Mesenchymal stem cell (in vitro differentiated cells and primary cell): ENCODE data around the gene TARBP1.
"Not testable (repeated sequence)": the region's sequence is repeated elsewhere in the genome, so short reads cannot be mapped to it uniquely, and the experiment has no call there.

Source experiments
- DNase-seq: peaks from one replicate; pipeline ENCODE4 v3.0.0-alpha.2; 2013
- H2AFZ ChIP-seq: one replicate; pipeline ENCODE4 v1.6.1; 2013; ENCODE audit warnings: low read depth, mild to moderate bottlenecking, control low read depth, inconsistent platforms, low read length, moderate library complexity
- H2AK5ac ChIP-seq: 2 replicates; pipeline ENCODE4 v1.6.1; 2013; ENCODE audit warnings: low read length, moderate library complexity, mild to moderate bottlenecking, inconsistent platforms; ENCODE audit not compliant: severe bottlenecking
- H2BK120ac ChIP-seq: one replicate; pipeline ENCODE4 v1.6.1; 2013; ENCODE audit warnings: low read depth, mild to moderate bottlenecking, inconsistent platforms, low read length, moderate library complexity
- H2BK12ac ChIP-seq, 2 experiments: one replicate each; pipeline ENCODE4 v1.6.1; 2013; ENCODE audit warnings: inconsistent platforms in 2 of 2, low read length in 2 of 2, mild to moderate bottlenecking in 2 of 2, moderate library complexity in 2 of 2, control low read depth in 1 of 2
- H2BK15ac ChIP-seq: one replicate; pipeline ENCODE4 v1.6.1; 2013; ENCODE audit warnings: mild to moderate bottlenecking, low read depth, inconsistent platforms; ENCODE audit not compliant: poor library complexity, severe bottlenecking
- H2BK5ac ChIP-seq: 2 replicates; pipeline ENCODE4 v1.6.1; 2013; ENCODE audit warnings: low read depth, mild to moderate bottlenecking, low read length, control low read depth, inconsistent platforms; ENCODE audit not compliant: poor library complexity, severe bottlenecking
- H3K14ac ChIP-seq, 2 experiments: one replicate each; pipeline ENCODE4 v1.6.1; 2013; ENCODE audit warnings: inconsistent platforms in 2 of 2, low read length in 2 of 2, control low read depth in 1 of 2, mild to moderate bottlenecking in 1 of 2, moderate library complexity in 1 of 2
- H3K18ac ChIP-seq, 2 experiments: one replicate each; pipeline ENCODE4 v1.6.1; 2013; ENCODE audit warnings: inconsistent platforms in 2 of 2, low read length in 2 of 2, control low read depth in 1 of 2, low read depth in 1 of 2, mild to moderate bottlenecking in 1 of 2
- H3K23ac ChIP-seq, 2 experiments: one replicate each; pipeline ENCODE4 v1.6.1; 2013; ENCODE audit warnings: inconsistent platforms in 2 of 2, low read length in 2 of 2, mild to moderate bottlenecking in 2 of 2, moderate library complexity in 2 of 2, control low read depth in 1 of 2
- H3K27ac ChIP-seq: 2 replicates; pipeline ENCODE4 v1.5.1; 2013; ENCODE audit warnings: mild to moderate bottlenecking, moderate library complexity, low read length, control low read depth, inconsistent platforms; ENCODE audit not compliant: poor library complexity, severe bottlenecking
- H3K27me3 ChIP-seq, 2 experiments: 2 replicates each; pipeline versions ENCODE4 v1.6.1 to v1.7.0; 2013; ENCODE audit warnings: low read length in 2 of 2, mild to moderate bottlenecking in 2 of 2, moderate library complexity in 2 of 2, control low read depth in 1 of 2, inconsistent platforms in 1 of 2; ENCODE audit not compliant: control insufficient read depth in 1 of 2, insufficient read depth in 1 of 2
- H3K36me3 ChIP-seq, 2 experiments: 2 replicates each; pipeline versions ENCODE4 v1.6.1 to v1.7.0; 2013; ENCODE audit warnings: low read length in 2 of 2, control low read depth in 1 of 2, inconsistent platforms in 1 of 2, low read depth in 1 of 2, mild to moderate bottlenecking in 1 of 2; ENCODE audit not compliant: insufficient read depth in 2 of 2, control insufficient read depth in 1 of 2
- H3K4ac ChIP-seq, 2 experiments: one replicate each; pipeline ENCODE4 v1.6.1; 2013; ENCODE audit warnings: inconsistent platforms in 2 of 2, low read length in 2 of 2, mild to moderate bottlenecking in 2 of 2, moderate library complexity in 2 of 2, control low read depth in 1 of 2, low read depth in 1 of 2
- H3K4me1 ChIP-seq: 2 replicates; pipeline ENCODE4 v1.6.1; 2013; ENCODE audit warnings: low read depth, low read length, control low read depth; ENCODE audit not compliant: control insufficient read depth, insufficient read depth
- H3K4me2 ChIP-seq: 2 replicates; pipeline ENCODE4 v1.6.1; 2013; ENCODE audit warnings: low read length, mild to moderate bottlenecking, inconsistent platforms; ENCODE audit not compliant: poor library complexity, severe bottlenecking
- H3K4me3 ChIP-seq, 2 experiments: 2 replicates each; pipeline versions ENCODE4 v1.5.1 to v1.7.0; 2013; ENCODE audit warnings: low read length in 2 of 2, mild to moderate bottlenecking in 2 of 2, control low read depth in 1 of 2, low read depth in 1 of 2; ENCODE audit not compliant: insufficient read depth in 1 of 2
- H3K79me1 ChIP-seq: replicated peaks from 2 replicates; pipeline ENCODE4 v1.6.1; 2013; ENCODE audit warnings: mild to moderate bottlenecking, control low read depth, low read length, inconsistent platforms; ENCODE audit not compliant: poor library complexity, severe bottlenecking
- H3K9ac ChIP-seq: 2 replicates; pipeline ENCODE4 v1.7.0; 2013; ENCODE audit warnings: mild to moderate bottlenecking, low read length, moderate library complexity
- H3K9me3 ChIP-seq: 2 replicates; pipeline ENCODE4 v1.7.0; 2013; ENCODE audit warnings: mild to moderate bottlenecking, low read length; ENCODE audit not compliant: control insufficient read depth
- H4K8ac ChIP-seq: one replicate; pipeline ENCODE4 v1.6.1; 2013; ENCODE audit warnings: inconsistent platforms, mild to moderate bottlenecking, low read length, moderate library complexity
- H4K91ac ChIP-seq: one replicate; pipeline ENCODE4 v1.6.1; 2013; ENCODE audit warnings: mild to moderate bottlenecking, low read length, inconsistent platforms
- WGBS: methylation state at CpG from one replicate; pipeline ENCODE4 v1.1.7; 2013; ENCODE audit warnings: mixed read lengths; 5-methylcytosine and 5-hydroxymethylcytosine counted together

Gene TARBP1

GRCh38 chr1:234399515-234399914 is 79.5 kb downstream of the TARBP1 start:
- not testable (repeated sequence) for H3K79me1 ChIP-seq, H2BK120ac ChIP-seq, H3K27ac ChIP-seq, H2AK5ac ChIP-seq, H3K9ac ChIP-seq, H2BK12ac ChIP-seq, H3K27me3 ChIP-seq, H3K4ac ChIP-seq, H2AFZ ChIP-seq, H3K23ac ChIP-seq, H3K4me3 ChIP-seq, H4K8ac ChIP-seq, H3K18ac ChIP-seq, H2BK15ac ChIP-seq, H3K14ac ChIP-seq, H4K91ac ChIP-seq, H3K4me2 ChIP-seq, H3K9me3 ChIP-seq, DNase-seq, H3K4me1 ChIP-seq, H2BK5ac ChIP-seq
- WGBS = no CpG with 5 or more reads among the region's 6 CpGs
- peaks cover 0 to 15% of the 10 kb centered on the region in 2 experiments for H3K36me3 ChIP-seq

GRCh38 chr1:234398849-234399381 is 80.1 kb downstream of the TARBP1 start:
- WGBS = 89% methylated on average over 7 of the region's 8 CpGs
- H3K4me3 ChIP-seq = peak overlapping the region in 1 of 2 experiments; percentile 12

GRCh38 chr1:234397732-234398131 is 81.2 kb downstream of the TARBP1 start:
- H3K27me3 ChIP-seq = no peaks in the 10 kb centered on the region
- no peak overlapping the region for H3K9ac ChIP-seq
- H4K91ac ChIP-seq = no peak overlapping the region
- no peaks in the 10 kb centered on the region for H3K4me1 ChIP-seq
- H3K9me3 ChIP-seq = no peaks in the 10 kb centered on the region
- no peak overlapping the region for H2BK12ac ChIP-seq
- no peak for DNase-seq
- H3K18ac ChIP-seq = no peak overlapping the region
- H3K27ac ChIP-seq = no peak overlapping the region
- no peak overlapping the region for H3K23ac ChIP-seq
- H3K14ac ChIP-seq = no peak overlapping the region
- H3K4ac ChIP-seq = no peak overlapping the region
- H3K36me3 ChIP-seq = peaks cover 0 to 26% of the 10 kb centered on the region in 2 experiments
- H3K4me3 ChIP-seq = no peak overlapping the region
- H3K79me1 ChIP-seq = no peaks in the 10 kb centered on the region
- no peak overlapping the region for H4K8ac ChIP-seq
- H3K4me2 ChIP-seq = no peak overlapping the region
- H2BK5ac ChIP-seq = no peak overlapping the region
- H2BK15ac ChIP-seq = no peak overlapping the region
- WGBS = 95% methylated on average over 2 of the region's 5 CpGs
- no peak overlapping the region for H2AFZ ChIP-seq
- H2AK5ac ChIP-seq = no peak overlapping the region
- no peak overlapping the region for H2BK120ac ChIP-seq

More at GRCh38 chr1:234398849-234399381, 80.1 kb downstream of the TARBP1 start:
- Histone ChIP-seq H2BK120ac (no peak overlapping the region), H2BK12ac (no peak overlapping the region), H3K4me1 (no peaks in the 10 kb centered on the region), H3K9me3 (no peaks in the 10 kb centered on the region), H4K91ac (no peak overlapping the region), H2BK5ac (no peak overlapping the region), H2AFZ (no peak overlapping the region), H3K79me1 (no peaks in the 10 kb centered on the region), H3K4me2 (no peak overlapping the region), H3K18ac (no peak overlapping the region), H2BK15ac (no peak overlapping the region), H3K27ac (no peak overlapping the region), H3K27me3 (no peaks in the 10 kb centered on the region), H3K23ac (no peak overlapping the region), H2AK5ac (no peak overlapping the region), H3K36me3 (peaks cover 0 to 19% of the 10 kb centered on the region in 2 experiments), H4K8ac (no peak overlapping the region), H3K4ac (no peak overlapping the region), H3K14ac (no peak overlapping the region), H3K9ac (peak overlapping the region; percentile 9)
- DNase-seq = no peak

GRCh38 chr1:234396871-234397270 is 82.1 kb downstream of the TARBP1 start:
- no peak for DNase-seq

More at GRCh38 chr1:234396871-234397270, 82.1 kb downstream of the TARBP1 start:
- H3K4me3 ChIP-seq = no peak overlapping the region
- H3K27ac ChIP-seq = no peak overlapping the region
- H2AK5ac ChIP-seq = no peak overlapping the region
- H2BK120ac ChIP-seq = no peak overlapping the region
- no peak overlapping the region for H3K4me2 ChIP-seq
- H3K4me1 ChIP-seq = no peaks in the 10 kb centered on the region
- no peak overlapping the region for H3K18ac ChIP-seq
- 98% methylated on average over 6 of the region's 6 CpGs for WGBS
- H3K23ac ChIP-seq = no peak overlapping the region
- no peak overlapping the region for H2BK15ac ChIP-seq
- H2BK12ac ChIP-seq = no peak overlapping the region
- H3K9ac ChIP-seq = no peak overlapping the region
- H4K91ac ChIP-seq = no peak overlapping the region
- peaks cover 3 to 32% of the 10 kb centered on the region in 2 experiments for H3K36me3 ChIP-seq
- no peaks in the 10 kb centered on the region for H3K79me1 ChIP-seq
- H4K8ac ChIP-seq = no peak overlapping the region
- H3K14ac ChIP-seq = no peak overlapping the region
- H3K9me3 ChIP-seq = no peaks in the 10 kb centered on the region
- H2BK5ac ChIP-seq = no peak overlapping the region
- H2AFZ ChIP-seq = no peak overlapping the region
- H3K27me3 ChIP-seq = no peaks in the 10 kb centered on the region
- H3K4ac ChIP-seq = no peak overlapping the region
